Measurements from ENCODE around the gene PTCD3.

GRCh38 chr2:86102157-86102556, 3.9 kb upstream of the PTCD3 start:
- no peak for TF ChIP-seq POLR2A (IDR thresholded peaks at IDR 0.05)
- TF ChIP-seq CTCF (IDR thresholded peaks at IDR 0.05): no peak
